HL-60 (cell line): ENCODE results near the gene WDR90.

ENCODE experiments used
- DNase-seq, 2 experiments: peaks; one replicate each; pipeline ENCODE4 v3.0.0-alpha.2; 2010 to 2020; ENCODE audit warnings: low read depth in 1 of 2, low spot score in 1 of 2
- H3K27ac ChIP-seq: fragments of 250-450 bp; sonication (Bioruptor Pico); replicated peaks from 2 replicates; pipeline ENCODE4 v1.5.1; 2020; ENCODE audit warnings: mild to moderate bottlenecking, moderate library complexity
- H3K27me3 ChIP-seq: fragments of 250-450 bp; sonication (Bioruptor Pico); 2 replicates; pipeline ENCODE4 v1.5.1; 2021; ENCODE audit warnings: mild to moderate bottlenecking, moderate library complexity; ENCODE audit not compliant: insufficient read depth, poor library complexity, severe bottlenecking
- H3K4me3 ChIP-seq: replicated peaks from 2 replicates; pipeline ENCODE4 v1.5.1; 2011; ENCODE audit warnings: mild to moderate bottlenecking, control low read depth, low read length; ENCODE audit not compliant: insufficient read depth
- GABPA ChIP-seq: IDR thresholded peaks from 2 replicates; pipeline ENCODE4 v1.6.1; 2012; ENCODE audit warnings: low read depth
- POLR2AphosphoS5 ChIP-seq: IDR thresholded peaks from 2 replicates; pipeline ENCODE4 v1.6.1; 2012; ENCODE audit warnings: low read depth
- SPI1 ChIP-seq: IDR thresholded peaks from 2 replicates; pipeline ENCODE4 v1.6.1; 2012; ENCODE audit warnings: low read depth, mild to moderate bottlenecking, borderline replicate concordance
- TF ChIP-seq, protein P1 (sequence below): IDR thresholded peaks from one replicate; pipeline ENCODE4 v1.5.1; 2011; ENCODE audit warnings: low read length, control low read depth, inconsistent platforms; ENCODE audit not compliant: insufficient read depth
- TF ChIP-seq, protein P2 (sequence below): IDR thresholded peaks from 2 replicates; pipeline ENCODE4 v1.6.1; 2012; ENCODE audit warnings: low read depth; ENCODE audit not compliant: insufficient replicate concordance

Gene WDR90

DNA sequence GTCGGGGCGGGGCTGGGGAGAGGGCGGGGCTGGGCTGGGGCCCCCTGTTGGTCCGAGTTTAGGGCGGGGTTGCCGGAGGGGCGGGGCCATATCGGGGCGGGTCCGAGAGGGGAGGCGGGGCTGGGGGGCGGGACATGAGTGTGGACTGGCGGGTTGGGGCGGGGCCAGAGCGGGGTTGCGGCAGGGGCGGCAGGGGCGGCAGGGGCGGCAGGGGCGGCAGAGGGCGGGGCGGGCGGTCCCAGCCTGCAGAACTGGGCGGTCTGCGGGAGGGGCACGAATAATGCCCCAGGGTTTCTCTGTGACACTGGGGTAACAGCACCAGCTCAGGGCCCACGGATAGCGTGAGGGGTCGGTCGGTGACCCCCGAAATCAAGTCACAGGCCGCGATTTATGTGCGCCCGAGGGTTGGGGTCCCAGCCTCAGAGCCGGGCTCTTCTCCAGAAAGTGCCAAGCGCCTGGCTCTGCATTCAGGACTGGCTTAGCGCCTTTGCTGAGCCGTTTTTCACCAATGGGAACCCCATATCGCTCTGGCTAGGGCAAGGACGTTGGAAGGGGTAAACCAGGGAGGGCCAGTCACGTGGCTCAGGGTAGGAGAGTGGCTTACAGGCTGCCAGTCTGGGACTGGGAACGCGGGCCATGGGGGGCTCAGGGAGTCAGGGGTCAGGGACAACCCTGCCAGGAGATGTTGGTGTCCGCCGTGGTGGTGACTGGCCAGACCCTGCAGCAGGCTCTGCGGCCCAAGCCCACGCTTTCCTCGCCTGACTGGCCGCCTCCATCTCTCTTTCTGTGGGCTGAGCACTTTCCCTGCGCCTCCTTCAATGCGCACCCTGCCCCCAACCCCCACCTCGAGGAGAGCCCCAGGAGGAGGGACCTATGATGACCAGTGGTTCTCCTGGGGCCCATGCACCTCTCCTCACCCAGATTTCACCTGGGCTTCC, 11.8 kb upstream of the WDR90 start:
- Histone ChIP-seq H3K4me3 (peak overlapping the region; percentile 72), H3K27ac (peak overlapping the region; percentile 85), H3K27me3 (no peaks in the 10 kb centered on the region)
- peak; percentile 68 to 84 for DNase-seq
- TF ChIP-seq SPI1 (no peak), POLR2AphosphoS5 (no peak), GABPA (no peak)
- TF ChIP-seq, protein P1, sequence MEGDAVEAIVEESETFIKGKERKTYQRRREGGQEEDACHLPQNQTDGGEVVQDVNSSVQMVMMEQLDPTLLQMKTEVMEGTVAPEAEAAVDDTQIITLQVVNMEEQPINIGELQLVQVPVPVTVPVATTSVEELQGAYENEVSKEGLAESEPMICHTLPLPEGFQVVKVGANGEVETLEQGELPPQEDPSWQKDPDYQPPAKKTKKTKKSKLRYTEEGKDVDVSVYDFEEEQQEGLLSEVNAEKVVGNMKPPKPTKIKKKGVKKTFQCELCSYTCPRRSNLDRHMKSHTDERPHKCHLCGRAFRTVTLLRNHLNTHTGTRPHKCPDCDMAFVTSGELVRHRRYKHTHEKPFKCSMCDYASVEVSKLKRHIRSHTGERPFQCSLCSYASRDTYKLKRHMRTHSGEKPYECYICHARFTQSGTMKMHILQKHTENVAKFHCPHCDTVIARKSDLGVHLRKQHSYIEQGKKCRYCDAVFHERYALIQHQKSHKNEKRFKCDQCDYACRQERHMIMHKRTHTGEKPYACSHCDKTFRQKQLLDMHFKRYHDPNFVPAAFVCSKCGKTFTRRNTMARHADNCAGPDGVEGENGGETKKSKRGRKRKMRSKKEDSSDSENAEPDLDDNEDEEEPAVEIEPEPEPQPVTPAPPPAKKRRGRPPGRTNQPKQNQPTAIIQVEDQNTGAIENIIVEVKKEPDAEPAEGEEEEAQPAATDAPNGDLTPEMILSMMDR = no peak
- TF ChIP-seq, protein P2, sequence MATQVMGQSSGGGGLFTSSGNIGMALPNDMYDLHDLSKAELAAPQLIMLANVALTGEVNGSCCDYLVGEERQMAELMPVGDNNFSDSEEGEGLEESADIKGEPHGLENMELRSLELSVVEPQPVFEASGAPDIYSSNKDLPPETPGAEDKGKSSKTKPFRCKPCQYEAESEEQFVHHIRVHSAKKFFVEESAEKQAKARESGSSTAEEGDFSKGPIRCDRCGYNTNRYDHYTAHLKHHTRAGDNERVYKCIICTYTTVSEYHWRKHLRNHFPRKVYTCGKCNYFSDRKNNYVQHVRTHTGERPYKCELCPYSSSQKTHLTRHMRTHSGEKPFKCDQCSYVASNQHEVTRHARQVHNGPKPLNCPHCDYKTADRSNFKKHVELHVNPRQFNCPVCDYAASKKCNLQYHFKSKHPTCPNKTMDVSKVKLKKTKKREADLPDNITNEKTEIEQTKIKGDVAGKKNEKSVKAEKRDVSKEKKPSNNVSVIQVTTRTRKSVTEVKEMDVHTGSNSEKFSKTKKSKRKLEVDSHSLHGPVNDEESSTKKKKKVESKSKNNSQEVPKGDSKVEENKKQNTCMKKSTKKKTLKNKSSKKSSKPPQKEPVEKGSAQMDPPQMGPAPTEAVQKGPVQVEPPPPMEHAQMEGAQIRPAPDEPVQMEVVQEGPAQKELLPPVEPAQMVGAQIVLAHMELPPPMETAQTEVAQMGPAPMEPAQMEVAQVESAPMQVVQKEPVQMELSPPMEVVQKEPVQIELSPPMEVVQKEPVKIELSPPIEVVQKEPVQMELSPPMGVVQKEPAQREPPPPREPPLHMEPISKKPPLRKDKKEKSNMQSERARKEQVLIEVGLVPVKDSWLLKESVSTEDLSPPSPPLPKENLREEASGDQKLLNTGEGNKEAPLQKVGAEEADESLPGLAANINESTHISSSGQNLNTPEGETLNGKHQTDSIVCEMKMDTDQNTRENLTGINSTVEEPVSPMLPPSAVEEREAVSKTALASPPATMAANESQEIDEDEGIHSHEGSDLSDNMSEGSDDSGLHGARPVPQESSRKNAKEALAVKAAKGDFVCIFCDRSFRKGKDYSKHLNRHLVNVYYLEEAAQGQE = no peak

DNA sequence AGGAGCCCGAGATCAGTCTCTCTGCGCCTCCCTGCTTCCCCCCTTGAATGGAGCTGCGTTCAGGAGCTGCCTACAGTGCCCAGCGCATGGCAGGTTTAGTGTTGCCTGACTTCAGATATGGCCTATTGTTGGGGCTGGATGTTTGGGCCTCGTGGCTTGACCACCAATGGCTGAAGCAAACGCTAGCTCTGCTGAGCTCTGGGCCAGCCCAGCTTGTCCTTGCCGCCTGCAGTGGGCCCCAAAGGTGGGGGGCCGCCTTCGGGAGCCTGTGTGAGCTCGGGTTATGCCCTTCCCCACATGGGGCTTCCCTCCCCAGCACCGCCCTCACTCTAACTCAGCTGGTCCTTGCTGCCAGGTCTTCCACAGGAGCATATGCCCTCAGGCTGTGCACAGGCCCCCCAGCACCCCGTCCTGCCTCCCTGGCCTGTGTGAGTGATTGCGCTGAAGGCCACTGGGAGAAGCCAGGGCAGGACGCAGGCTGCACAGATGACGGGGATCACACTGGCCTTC, 11.1 kb upstream of the WDR90 start:
- no peak overlapping the region; the same call in 1 of the 2 replicates for H3K27ac ChIP-seq
- TF ChIP-seq POLR2AphosphoS5 (no peak), SPI1 (no peak), GABPA (no peak)
- TF ChIP-seq, protein P2 = no peak
- TF ChIP-seq, protein P1 = no peak
- no peaks in the 10 kb centered on the region for H3K27me3 ChIP-seq
- DNase-seq = no peak
- no peak overlapping the region for H3K4me3 ChIP-seq

DNA sequence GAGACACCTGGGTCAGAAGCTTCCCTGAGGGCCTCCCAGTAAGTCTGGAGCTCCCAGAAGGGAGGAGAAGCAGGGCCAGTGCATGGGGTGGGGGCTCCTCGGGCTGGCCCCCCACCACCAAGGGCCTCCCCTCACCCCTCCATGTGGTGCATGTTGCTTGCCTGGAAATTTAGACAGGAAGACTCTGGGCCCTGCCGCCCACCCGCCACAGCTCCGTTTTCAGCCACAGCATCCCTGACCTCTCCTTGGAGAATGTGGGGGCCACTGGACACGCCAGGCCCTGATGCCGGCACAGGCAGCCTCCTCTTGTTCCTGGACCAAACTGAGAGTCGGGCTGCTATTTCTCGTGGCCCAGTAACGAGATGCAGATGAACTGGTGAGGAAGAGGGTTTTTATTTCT, 10.3 kb upstream of the WDR90 start:
- Histone ChIP-seq H3K27ac (no peak overlapping the region), H3K4me3 (no peak overlapping the region), H3K27me3 (no peaks in the 10 kb centered on the region)
- TF ChIP-seq POLR2AphosphoS5 = no peak
- TF ChIP-seq, protein P2 = no peak
- TF ChIP-seq SPI1 = no peak
- no peak for TF ChIP-seq GABPA
- TF ChIP-seq, protein P1 = no peak
- DNase-seq = no peak
